Fibroblast of pulmonary artery (primary cell): ENCODE measurements around the gene TMBIM6.
"Not testable (repeated sequence)": the region's sequence is repeated elsewhere in the genome, so short reads cannot be mapped to it uniquely, and the experiment has no call there.

Experiments
- DNase-seq: peaks from one replicate; pipeline ENCODE4 v3.0.0-alpha.2; 2010; ENCODE audit warnings: low read depth
- H3K4me3 ChIP-seq: replicated peaks from 2 replicates; pipeline ENCODE4 v1.5.1; 2011; ENCODE audit warnings: low read depth, mild to moderate bottlenecking, control low read depth, low read length, moderate library complexity
- TF ChIP-seq, protein P1 (sequence below): IDR thresholded peaks from 2 replicates; pipeline ENCODE4 v1.5.1; 2011; ENCODE audit warnings: mild to moderate bottlenecking, control low read depth, low read length, inconsistent platforms; ENCODE audit errors: missing control alignments

The TMBIM6 gene

DNA sequence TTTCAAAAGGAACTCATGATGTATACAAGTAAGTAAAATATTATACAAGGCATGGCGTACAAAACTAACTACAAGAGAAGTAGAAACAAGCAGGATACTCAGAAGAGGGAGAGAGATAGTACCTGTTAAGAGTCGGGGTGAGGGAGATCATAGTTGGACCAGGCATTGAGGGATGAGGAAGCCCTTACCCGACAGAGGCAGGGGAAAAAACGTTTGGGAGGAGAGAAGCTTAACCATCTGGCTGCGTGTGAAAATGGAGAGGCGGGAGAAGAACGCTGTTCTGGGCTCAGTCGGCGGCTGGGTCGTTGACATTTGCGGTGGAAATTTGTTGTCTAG, 33.6 kb upstream of the TMBIM6 start:
- TF ChIP-seq, protein P1, sequence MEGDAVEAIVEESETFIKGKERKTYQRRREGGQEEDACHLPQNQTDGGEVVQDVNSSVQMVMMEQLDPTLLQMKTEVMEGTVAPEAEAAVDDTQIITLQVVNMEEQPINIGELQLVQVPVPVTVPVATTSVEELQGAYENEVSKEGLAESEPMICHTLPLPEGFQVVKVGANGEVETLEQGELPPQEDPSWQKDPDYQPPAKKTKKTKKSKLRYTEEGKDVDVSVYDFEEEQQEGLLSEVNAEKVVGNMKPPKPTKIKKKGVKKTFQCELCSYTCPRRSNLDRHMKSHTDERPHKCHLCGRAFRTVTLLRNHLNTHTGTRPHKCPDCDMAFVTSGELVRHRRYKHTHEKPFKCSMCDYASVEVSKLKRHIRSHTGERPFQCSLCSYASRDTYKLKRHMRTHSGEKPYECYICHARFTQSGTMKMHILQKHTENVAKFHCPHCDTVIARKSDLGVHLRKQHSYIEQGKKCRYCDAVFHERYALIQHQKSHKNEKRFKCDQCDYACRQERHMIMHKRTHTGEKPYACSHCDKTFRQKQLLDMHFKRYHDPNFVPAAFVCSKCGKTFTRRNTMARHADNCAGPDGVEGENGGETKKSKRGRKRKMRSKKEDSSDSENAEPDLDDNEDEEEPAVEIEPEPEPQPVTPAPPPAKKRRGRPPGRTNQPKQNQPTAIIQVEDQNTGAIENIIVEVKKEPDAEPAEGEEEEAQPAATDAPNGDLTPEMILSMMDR, result no peak
- H3K4me3 ChIP-seq, result no peak overlapping the region
- no peak for DNase-seq

DNA sequence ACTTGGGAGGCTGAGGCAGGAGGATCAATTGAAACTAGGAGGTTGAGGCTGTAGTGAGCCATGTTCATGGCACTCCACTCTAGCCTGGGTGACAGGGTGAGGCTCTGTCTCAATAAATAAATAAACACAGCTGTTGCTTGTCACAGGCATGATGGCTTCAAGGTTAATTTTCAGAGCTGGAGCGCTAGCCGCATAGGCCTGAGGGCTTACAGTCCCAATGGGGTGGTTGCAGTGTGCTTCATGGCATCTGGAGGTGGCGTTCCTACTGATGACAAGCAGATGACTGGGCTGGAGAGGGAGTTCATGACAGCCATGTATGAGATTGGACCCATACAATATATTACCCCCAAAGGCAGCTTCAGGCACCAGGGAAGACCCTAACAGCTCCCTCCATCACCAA, 32.5 kb upstream of the TMBIM6 start:
- TF ChIP-seq, protein P1, result no peak
- no peak for DNase-seq
- H3K4me3 ChIP-seq, result no peak overlapping the region

DNA sequence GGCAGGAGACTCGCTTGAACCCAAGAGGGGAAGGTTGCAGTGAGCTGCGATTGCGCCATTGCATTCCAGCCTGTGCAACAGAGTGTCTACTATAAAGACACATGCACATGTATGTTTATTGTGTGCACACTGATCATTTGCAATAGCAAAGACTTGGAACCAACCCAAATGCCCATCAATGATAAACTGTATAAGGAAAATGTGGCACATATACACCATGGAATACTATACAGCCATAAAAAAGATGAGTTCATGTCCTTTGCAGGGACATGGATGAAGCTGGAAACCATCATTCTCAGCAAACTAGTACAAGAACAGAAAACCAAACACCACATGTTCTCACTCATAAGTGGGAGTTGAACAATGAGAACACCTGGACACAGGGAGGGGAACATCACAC, 27.4 kb upstream of the TMBIM6 start:
- not testable (repeated sequence) for H3K4me3 ChIP-seq, DNase-seq

DNA sequence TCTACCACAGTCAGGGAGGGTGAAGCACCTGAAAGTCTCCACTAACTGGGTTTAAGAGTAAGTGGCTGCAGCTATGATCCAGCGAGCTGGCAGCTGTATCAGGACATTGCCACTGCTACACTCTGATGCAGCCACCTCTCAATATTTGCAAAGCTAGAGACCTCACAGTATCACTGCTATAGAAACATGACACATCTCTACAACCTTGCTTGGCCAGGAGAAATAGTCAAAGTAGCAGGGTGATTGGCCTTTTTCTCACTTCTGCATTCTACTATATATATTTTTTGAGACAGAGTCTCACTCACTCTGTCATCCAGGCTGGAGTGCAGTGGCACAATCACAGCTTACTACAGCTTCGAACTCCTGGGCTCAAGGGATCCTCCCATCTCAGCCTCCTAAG, 24.8 kb upstream of the TMBIM6 start:
- TF ChIP-seq, protein P1, result no peak
- DNase-seq, result no peak
- no peak overlapping the region for H3K4me3 ChIP-seq

DNA sequence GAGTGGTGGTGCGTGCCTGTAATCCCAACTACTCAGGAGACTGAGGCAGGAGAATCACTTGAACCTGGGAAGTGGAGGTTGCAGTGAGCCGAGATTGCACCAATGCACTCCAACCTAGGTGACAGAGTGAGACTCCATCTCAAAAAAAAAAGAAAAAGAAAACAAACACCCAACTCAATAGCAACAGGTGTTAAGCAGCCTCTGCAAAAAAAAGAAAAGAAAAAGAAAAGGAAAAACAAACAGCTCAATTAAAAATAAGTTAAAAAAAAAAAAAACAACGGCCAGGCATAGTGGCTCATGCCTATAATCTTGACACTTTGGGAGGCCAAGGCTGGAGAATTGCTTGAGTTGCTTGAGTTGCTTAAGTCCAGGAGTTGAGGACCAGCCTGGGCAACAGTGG, 23.6 kb upstream of the TMBIM6 start:
- DNase-seq, H3K4me3 ChIP-seq: not testable (repeated sequence)

DNA sequence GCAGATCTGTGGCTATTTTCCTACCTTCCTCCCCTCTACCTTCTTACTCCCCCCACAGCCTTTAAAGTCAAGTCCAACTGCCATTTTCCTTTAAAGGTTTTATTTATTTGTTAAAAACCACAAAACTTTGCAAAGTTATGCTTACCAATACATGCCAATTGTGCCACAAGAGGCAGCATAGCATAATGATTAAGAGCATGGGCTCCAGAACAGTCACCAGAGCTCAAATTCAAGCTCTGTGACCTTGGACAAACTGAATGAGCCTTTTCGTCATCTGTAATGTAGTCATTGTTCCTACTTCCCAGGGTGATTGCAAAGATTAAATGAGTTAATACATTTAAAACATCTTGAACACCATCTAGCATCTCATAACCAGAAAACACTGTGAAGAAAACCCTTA, 21.1 kb upstream of the TMBIM6 start:
- TF ChIP-seq, protein P1, result peak; percentile 24
- H3K4me3 ChIP-seq, result no peak overlapping the region
- DNase-seq, result peak; percentile 23

DNA sequence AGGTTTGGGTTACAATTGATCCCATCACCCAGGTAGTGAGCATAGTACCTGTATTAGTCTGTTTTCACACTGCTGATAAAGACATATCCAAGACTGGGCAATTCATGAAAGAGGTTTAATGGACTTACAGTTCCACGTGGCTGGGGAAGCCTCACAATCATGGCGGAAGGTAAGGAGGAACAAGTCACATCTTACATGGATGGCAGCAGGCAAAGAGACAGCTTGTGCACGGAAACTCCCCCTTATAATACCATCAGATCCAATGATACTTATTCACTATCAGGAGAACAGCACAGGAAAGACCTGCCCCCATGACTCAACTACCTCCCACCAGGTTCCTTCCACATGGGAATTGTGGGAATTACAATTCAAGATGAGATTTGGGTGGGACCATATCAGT, 20.0 kb upstream of the TMBIM6 start:
- H3K4me3 ChIP-seq, DNase-seq: not testable (repeated sequence)

DNA sequence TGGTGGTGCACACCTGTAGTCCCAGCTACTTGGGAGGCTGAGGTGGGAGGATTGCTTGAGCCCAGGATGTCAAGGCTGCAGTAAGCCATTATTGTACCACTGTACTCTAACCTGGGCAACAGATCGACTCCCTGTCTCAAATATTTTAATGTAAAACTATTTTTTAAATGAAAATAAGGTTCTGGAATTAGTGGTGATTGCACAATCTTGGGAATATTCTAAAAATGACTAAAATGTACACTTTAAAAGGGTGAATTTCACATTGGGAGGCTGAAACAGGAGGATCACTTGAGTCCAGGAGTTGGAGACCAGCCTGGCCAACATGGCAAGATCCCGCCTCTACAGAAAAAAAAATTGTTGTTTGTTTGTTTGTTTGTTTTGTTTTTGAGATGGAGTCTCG, 12.9 kb upstream of the TMBIM6 start:
- DNase-seq, result no peak
- TF ChIP-seq, protein P1, result no peak

DNA sequence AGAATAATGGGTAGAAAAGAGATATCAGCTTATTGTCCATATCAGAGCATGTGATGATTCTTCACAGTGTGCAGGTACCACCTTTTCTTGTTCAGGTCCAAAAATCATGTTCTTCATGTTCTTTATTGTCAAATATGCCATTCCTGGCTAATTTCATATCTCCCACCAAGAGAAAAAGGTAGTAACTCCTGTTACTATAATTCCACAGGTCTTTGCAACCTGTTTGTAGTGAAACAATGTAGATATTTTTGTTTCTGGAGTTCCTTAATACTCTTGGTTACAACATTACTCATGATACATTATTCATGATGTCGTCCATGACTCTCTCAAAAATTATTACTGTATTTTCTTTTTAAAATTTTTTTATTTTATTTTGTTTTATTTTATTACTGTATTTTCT, 11.3 kb upstream of the TMBIM6 start:
- DNase-seq, result no peak
- TF ChIP-seq, protein P1, result no peak
- H3K4me3 ChIP-seq, result no peak overlapping the region

More for the DNA sequence above, 12.9 kb upstream of the TMBIM6 start:
- H3K4me3 ChIP-seq, result no peak overlapping the region
